Liver (tissue), 3 donors: ENCODE measurements around the gene PASD1.

Experiments
- GABPA ChIP-seq, 2 donors: IDR thresholded peaks in 1 of 2; conservative IDR thresholded peaks in 1 of 2; 2 replicates each; pipeline ENCODE4 v1.6.1; 2016; ENCODE audit warnings: antibody characterized with exemption in 2 of 2, mild to moderate bottlenecking in 1 of 2, moderate library complexity in 1 of 2
- HNF4G ChIP-seq: IDR thresholded peaks from 2 replicates; pipeline ENCODE4 v1.6.1; 2016; ENCODE audit warnings: antibody characterized with exemption
- RAD21 ChIP-seq, 2 donors: IDR thresholded peaks; 2 replicates each; pipeline ENCODE4 v1.6.1; 2016; ENCODE audit warnings: antibody characterized with exemption in 2 of 2, mild to moderate bottlenecking in 2 of 2
- RXRA ChIP-seq, 2 donors: IDR thresholded peaks; 2 replicates each; pipeline ENCODE4 v1.6.1; 2017 to 2018; ENCODE audit warnings: antibody characterized with exemption in 2 of 2, mild to moderate bottlenecking in 1 of 2
- SP1 ChIP-seq: IDR thresholded peaks from 2 replicates; pipeline ENCODE4 v1.6.1; 2018; ENCODE audit warnings: antibody characterized with exemption, mild to moderate bottlenecking
- TAF1 ChIP-seq: conservative IDR thresholded peaks from 2 replicates; pipeline ENCODE4 v1.6.1; 2016; ENCODE audit warnings: antibody characterized with exemption, mild to moderate bottlenecking
- YY1 ChIP-seq: IDR thresholded peaks from 2 replicates; pipeline ENCODE4 v1.6.1; 2016; ENCODE audit warnings: antibody characterized with exemption, mild to moderate bottlenecking
- TF ChIP-seq, protein P1 (sequence below): fragments of 150-350 bp; IDR thresholded peaks from 2 replicates; pipeline ENCODE4 v1.5.1; 2017; ENCODE audit warnings: improper control_type of control experiment, low read depth, low read length; ENCODE audit not compliant: missing input control
- TF ChIP-seq, protein P2 (sequence below): IDR thresholded peaks from 2 replicates; pipeline ENCODE4 v1.6.1; 2016; ENCODE audit warnings: antibody characterized with exemption, mild to moderate bottlenecking
- TF ChIP-seq, protein P3 (sequence below): IDR thresholded peaks from 2 replicates; pipeline ENCODE4 v1.6.1; 2016; ENCODE audit warnings: antibody characterized with exemption
- TF ChIP-seq, protein P4 (sequence below): IDR thresholded peaks from 2 replicates; pipeline ENCODE4 v1.6.1; 2016; ENCODE audit warnings: antibody characterized with exemption
- TF ChIP-seq, protein P5 (sequence below): IDR thresholded peaks from 2 replicates; pipeline ENCODE4 v1.6.1; 2016; ENCODE audit warnings: antibody characterized with exemption
- donor health status: healthy.
- donor health status: healthy.

DNA sequence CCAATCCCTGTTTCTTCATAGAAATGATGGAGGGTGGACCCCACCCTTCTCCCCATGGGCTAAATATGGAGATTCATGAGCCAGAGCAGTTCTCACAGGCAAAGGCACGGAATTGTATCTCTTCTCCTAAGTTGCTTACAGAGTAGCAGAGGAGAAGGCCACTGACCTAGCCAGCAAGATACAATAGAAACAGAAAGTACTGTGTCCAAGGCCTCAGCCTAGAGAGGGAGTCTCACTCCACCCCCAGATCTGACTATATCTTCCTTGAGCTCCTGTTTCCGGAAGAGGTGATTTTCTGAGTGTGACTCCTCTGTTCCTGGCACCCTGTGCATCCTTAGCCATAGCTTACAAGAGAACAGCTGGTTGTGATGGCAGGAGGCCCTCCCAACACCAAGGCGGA, 152.3 kb downstream of the PASD1 start, which contains the start of gene FATE1:
- TF ChIP-seq YY1 (no peak), RXRA (IDR thresholded peaks at IDR 0.05) (no peak), SP1 (no peak), GABPA (IDR thresholded peaks at IDR 0.05 in 1 of 2, conservative IDR thresholded peaks at IDR 0.05 in 1 of 2) (no peak), RAD21 (IDR thresholded peaks at IDR 0.05) (no peak), TAF1 (no peak), HNF4G (no peak)
- TF ChIP-seq, protein P1, sequence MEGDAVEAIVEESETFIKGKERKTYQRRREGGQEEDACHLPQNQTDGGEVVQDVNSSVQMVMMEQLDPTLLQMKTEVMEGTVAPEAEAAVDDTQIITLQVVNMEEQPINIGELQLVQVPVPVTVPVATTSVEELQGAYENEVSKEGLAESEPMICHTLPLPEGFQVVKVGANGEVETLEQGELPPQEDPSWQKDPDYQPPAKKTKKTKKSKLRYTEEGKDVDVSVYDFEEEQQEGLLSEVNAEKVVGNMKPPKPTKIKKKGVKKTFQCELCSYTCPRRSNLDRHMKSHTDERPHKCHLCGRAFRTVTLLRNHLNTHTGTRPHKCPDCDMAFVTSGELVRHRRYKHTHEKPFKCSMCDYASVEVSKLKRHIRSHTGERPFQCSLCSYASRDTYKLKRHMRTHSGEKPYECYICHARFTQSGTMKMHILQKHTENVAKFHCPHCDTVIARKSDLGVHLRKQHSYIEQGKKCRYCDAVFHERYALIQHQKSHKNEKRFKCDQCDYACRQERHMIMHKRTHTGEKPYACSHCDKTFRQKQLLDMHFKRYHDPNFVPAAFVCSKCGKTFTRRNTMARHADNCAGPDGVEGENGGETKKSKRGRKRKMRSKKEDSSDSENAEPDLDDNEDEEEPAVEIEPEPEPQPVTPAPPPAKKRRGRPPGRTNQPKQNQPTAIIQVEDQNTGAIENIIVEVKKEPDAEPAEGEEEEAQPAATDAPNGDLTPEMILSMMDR: no peak
- TF ChIP-seq, protein P2, sequence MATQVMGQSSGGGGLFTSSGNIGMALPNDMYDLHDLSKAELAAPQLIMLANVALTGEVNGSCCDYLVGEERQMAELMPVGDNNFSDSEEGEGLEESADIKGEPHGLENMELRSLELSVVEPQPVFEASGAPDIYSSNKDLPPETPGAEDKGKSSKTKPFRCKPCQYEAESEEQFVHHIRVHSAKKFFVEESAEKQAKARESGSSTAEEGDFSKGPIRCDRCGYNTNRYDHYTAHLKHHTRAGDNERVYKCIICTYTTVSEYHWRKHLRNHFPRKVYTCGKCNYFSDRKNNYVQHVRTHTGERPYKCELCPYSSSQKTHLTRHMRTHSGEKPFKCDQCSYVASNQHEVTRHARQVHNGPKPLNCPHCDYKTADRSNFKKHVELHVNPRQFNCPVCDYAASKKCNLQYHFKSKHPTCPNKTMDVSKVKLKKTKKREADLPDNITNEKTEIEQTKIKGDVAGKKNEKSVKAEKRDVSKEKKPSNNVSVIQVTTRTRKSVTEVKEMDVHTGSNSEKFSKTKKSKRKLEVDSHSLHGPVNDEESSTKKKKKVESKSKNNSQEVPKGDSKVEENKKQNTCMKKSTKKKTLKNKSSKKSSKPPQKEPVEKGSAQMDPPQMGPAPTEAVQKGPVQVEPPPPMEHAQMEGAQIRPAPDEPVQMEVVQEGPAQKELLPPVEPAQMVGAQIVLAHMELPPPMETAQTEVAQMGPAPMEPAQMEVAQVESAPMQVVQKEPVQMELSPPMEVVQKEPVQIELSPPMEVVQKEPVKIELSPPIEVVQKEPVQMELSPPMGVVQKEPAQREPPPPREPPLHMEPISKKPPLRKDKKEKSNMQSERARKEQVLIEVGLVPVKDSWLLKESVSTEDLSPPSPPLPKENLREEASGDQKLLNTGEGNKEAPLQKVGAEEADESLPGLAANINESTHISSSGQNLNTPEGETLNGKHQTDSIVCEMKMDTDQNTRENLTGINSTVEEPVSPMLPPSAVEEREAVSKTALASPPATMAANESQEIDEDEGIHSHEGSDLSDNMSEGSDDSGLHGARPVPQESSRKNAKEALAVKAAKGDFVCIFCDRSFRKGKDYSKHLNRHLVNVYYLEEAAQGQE: no peak
- TF ChIP-seq, protein P3, sequence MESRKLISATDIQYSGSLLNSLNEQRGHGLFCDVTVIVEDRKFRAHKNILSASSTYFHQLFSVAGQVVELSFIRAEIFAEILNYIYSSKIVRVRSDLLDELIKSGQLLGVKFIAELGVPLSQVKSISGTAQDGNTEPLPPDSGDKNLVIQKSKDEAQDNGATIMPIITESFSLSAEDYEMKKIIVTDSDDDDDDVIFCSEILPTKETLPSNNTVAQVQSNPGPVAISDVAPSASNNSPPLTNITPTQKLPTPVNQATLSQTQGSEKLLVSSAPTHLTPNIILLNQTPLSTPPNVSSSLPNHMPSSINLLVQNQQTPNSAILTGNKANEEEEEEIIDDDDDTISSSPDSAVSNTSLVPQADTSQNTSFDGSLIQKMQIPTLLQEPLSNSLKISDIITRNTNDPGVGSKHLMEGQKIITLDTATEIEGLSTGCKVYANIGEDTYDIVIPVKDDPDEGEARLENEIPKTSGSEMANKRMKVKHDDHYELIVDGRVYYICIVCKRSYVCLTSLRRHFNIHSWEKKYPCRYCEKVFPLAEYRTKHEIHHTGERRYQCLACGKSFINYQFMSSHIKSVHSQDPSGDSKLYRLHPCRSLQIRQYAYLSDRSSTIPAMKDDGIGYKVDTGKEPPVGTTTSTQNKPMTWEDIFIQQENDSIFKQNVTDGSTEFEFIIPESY: no peak
- TF ChIP-seq, protein P4, sequence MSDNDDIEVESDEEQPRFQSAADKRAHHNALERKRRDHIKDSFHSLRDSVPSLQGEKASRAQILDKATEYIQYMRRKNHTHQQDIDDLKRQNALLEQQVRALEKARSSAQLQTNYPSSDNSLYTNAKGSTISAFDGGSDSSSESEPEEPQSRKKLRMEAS: no peak
- TF ChIP-seq, protein P5, sequence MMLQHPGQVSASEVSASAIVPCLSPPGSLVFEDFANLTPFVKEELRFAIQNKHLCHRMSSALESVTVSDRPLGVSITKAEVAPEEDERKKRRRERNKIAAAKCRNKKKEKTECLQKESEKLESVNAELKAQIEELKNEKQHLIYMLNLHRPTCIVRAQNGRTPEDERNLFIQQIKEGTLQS: no peak
